WTC11 (cell line): ENCODE results near the gene ADAMTS12. TPM values are rescaled to one million over a fixed set of nuclear protein-coding genes. Genes with fewer than 3 reads are reported as not detected.
A peak's percentile ranks its signal among the peaks of the same experiment; 100 is the strongest.

Experiments used
- ATAC-seq: fragments of 200-7000 bp; cut with Tn5 transposase; 2 replicates; pipeline ENCODE4 v1.10.0; 2021; ENCODE audit warnings: mild to moderate bottlenecking, moderate library complexity
- CTCF ChIA-PET: fragments of 300-600 bp; sonication (Branson Sonifier 250); formaldehyde crosslinking; loops from one replicate; lab custom pipeline; 2021; ENCODE audit warnings: antibody characterized with exemption; lab: Charles Lee
- POLR2A ChIA-PET: fragments of 350-600 bp; sonication (Branson Sonifier 250); formaldehyde crosslinking; loops from one replicate; lab custom pipeline; 2021; ENCODE audit warnings: antibody characterized with exemption; lab: Charles Lee
- DNase-seq: peaks from one replicate; pipeline ENCODE4 v3.0.0; 2021; ENCODE audit warnings: low spot score
- H3K27ac Mint-ChIP-seq: 2 replicates; pipeline ENCODE4 v1.8.0; 2021; ENCODE audit warnings: mixed read lengths
- H3K27me3 Mint-ChIP-seq: 2 replicates; pipeline ENCODE4 v1.8.0; 2021; ENCODE audit warnings: low read depth, mild to moderate bottlenecking, moderate library complexity, mixed read lengths
- H3K36me3 Mint-ChIP-seq: 2 replicates; pipeline ENCODE4 v1.8.0; 2021; ENCODE audit warnings: mixed read lengths
- H3K4me1 Mint-ChIP-seq: 2 replicates; pipeline ENCODE4 v1.8.0; 2022; ENCODE audit warnings: mixed read lengths
- H3K4me3 Mint-ChIP-seq: 2 replicates; pipeline ENCODE4 v1.8.0; 2021; ENCODE audit warnings: mild to moderate bottlenecking, moderate library complexity, mixed read lengths
- H3K9me3 Mint-ChIP-seq: 2 replicates; pipeline ENCODE4 v1.8.0; 2021; ENCODE audit warnings: mixed read lengths
- AFF4 ChIP-seq: sonication (generic); formaldehyde crosslinking; IDR thresholded peaks from 2 replicates; pipeline ENCODE4 v1.8.1; 2023; ENCODE audit warnings: mild to moderate bottlenecking, missing genetic modification reagents, borderline replicate concordance
- ELF4 ChIP-seq: sonication (generic); formaldehyde crosslinking; IDR thresholded peaks from 2 replicates; pipeline ENCODE4 v1.8.1; 2022; ENCODE audit warnings: low read depth, mild to moderate bottlenecking, moderate library complexity, missing genetic modification reagents
- EMX1 ChIP-seq: fragments of 250-450 bp; sonication (Bioruptor Pico); IDR thresholded peaks from 2 replicates; pipeline ENCODE4 v1.8.0; 2021; ENCODE audit warnings: mild to moderate bottlenecking
- FOXJ3 ChIP-seq: sonication (generic); formaldehyde crosslinking; IDR thresholded peaks from 2 replicates; pipeline ENCODE4 v1.9.0; 2021; ENCODE audit warnings: missing genetic modification reagents, mild to moderate bottlenecking, borderline replicate concordance
- FOXP4 ChIP-seq: sonication (generic); formaldehyde crosslinking; IDR thresholded peaks from 2 replicates; pipeline ENCODE4 v1.8.0; 2022; ENCODE audit warnings: mild to moderate bottlenecking, missing genetic modification reagents
- GABPB1 ChIP-seq: sonication (generic); formaldehyde crosslinking; IDR thresholded peaks from 2 replicates; pipeline ENCODE4 v1.8.1; 2023; ENCODE audit warnings: mild to moderate bottlenecking, missing genetic modification reagents
- IRF2 ChIP-seq: sonication (generic); formaldehyde crosslinking; IDR thresholded peaks from 2 replicates; pipeline ENCODE4 v1.8.0; 2022; ENCODE audit warnings: low read depth, missing genetic modification reagents, borderline replicate concordance
- MYBL2 ChIP-seq: sonication (generic); formaldehyde crosslinking; IDR thresholded peaks from 2 replicates; pipeline ENCODE4 v1.8.1; 2023; ENCODE audit warnings: mild to moderate bottlenecking, moderate library complexity, missing genetic modification reagents
- NFE2L1 ChIP-seq: sonication (generic); formaldehyde crosslinking; IDR thresholded peaks from 2 replicates; pipeline ENCODE4 v1.8.1; 2023; ENCODE audit warnings: missing genetic modification reagents
- NR1H2 ChIP-seq: sonication (generic); formaldehyde crosslinking; IDR thresholded peaks from 2 replicates; pipeline ENCODE4 v1.9.0; 2021; ENCODE audit warnings: mild to moderate bottlenecking, moderate library complexity, missing genetic modification reagents
- NR3C1 ChIP-seq: sonication (generic); formaldehyde crosslinking; conservative IDR thresholded peaks from 2 replicates; pipeline ENCODE4 v1.8.1; 2023; ENCODE audit warnings: low read depth, mild to moderate bottlenecking, missing genetic modification reagents
- TCF7 ChIP-seq: sonication (generic); formaldehyde crosslinking; IDR thresholded peaks from 2 replicates; pipeline ENCODE4 v1.8.0; 2022; ENCODE audit warnings: mild to moderate bottlenecking, low read depth, missing genetic modification reagents, moderate library complexity
- TP53 ChIP-seq: sonication (generic); formaldehyde crosslinking; IDR thresholded peaks from 2 replicates; pipeline ENCODE4 v1.8.1; 2023; ENCODE audit warnings: mild to moderate bottlenecking, missing genetic modification reagents
- ZNF121 ChIP-seq: sonication (generic); formaldehyde crosslinking; IDR thresholded peaks from 2 replicates; pipeline ENCODE4 v1.8.0; 2023; ENCODE audit warnings: missing genetic modification reagents
- ZNF263 ChIP-seq: sonication (generic); formaldehyde crosslinking; IDR thresholded peaks from 2 replicates; pipeline ENCODE4 v1.8.1; 2022; ENCODE audit warnings: low read depth, mild to moderate bottlenecking, moderate library complexity, missing genetic modification reagents
- ZNF671 ChIP-seq: fragments of 250-450 bp; sonication (Bioruptor Pico); IDR thresholded peaks from 2 replicates; pipeline ENCODE4 v1.8.0; 2021; ENCODE audit warnings: mild to moderate bottlenecking
- total RNA-seq: library from RNA; stranded (reverse); gene quantifications from 3 replicates; pipeline ENCODE4 v1.2.3, GENCODE V29; 2021
- TF ChIP-seq, protein P1 (sequence below): sonication (generic); formaldehyde crosslinking; IDR thresholded peaks from 2 replicates; pipeline ENCODE4 v1.8.1; 2022; ENCODE audit warnings: mild to moderate bottlenecking, moderate library complexity, missing genetic modification reagents
- TF ChIP-seq, protein P2 (sequence below): sonication (generic); formaldehyde crosslinking; conservative IDR thresholded peaks from 2 replicates; pipeline ENCODE4 v1.8.1; 2022; ENCODE audit warnings: mild to moderate bottlenecking, missing genetic modification reagents
- TF ChIP-seq, protein P3 (sequence below): sonication (generic); formaldehyde crosslinking; IDR thresholded peaks from 2 replicates; pipeline ENCODE4 v1.8.1; 2023; ENCODE audit warnings: mild to moderate bottlenecking, missing genetic modification reagents, moderate library complexity
- TF ChIP-seq, protein P4 (sequence below): fragments of 250-450 bp; sonication (Bioruptor Pico); IDR thresholded peaks from 2 replicates; pipeline ENCODE4 v1.9.0; 2021; ENCODE audit warnings: mild to moderate bottlenecking

Gene ADAMTS12
- total RNA-seq, 1 experiment from 2014 or later = 13.5 TPM

DNA sequence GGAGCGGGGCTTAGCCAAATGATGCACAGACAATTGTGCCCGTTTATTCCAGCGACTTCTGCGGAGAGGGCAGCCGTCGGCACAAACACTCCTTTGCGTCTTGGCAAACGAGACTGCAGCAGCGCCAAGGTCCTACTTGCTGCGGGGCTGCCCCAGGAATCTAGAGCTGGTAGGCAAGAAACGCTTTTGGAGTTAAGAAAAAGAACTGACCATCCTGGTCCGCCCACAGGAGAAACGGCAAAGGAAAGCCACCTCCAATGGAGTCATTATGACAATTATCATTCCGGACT is 46.7 kb upstream of the ADAMTS12 start (continued):
- TF ChIP-seq AFF4 (CRISPR knock-in tag) (no peak), IRF2 (CRISPR knock-in tag) (no peak), GABPB1 (CRISPR knock-in tag) (no peak), FOXP4 (CRISPR knock-in tag) (no peak), TP53 (CRISPR knock-in tag) (no peak), TCF7 (CRISPR knock-in tag) (no peak), NR1H2 (CRISPR knock-in tag) (no peak), MYBL2 (CRISPR knock-in tag) (no peak)
- TF ChIP-seq, protein P1, sequence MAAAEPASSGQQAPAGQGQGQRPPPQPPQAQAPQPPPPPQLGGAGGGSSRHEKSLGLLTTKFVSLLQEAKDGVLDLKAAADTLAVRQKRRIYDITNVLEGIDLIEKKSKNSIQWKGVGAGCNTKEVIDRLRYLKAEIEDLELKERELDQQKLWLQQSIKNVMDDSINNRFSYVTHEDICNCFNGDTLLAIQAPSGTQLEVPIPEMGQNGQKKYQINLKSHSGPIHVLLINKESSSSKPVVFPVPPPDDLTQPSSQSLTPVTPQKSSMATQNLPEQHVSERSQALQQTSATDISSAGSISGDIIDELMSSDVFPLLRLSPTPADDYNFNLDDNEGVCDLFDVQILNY = no peak
- TF ChIP-seq, protein P2, sequence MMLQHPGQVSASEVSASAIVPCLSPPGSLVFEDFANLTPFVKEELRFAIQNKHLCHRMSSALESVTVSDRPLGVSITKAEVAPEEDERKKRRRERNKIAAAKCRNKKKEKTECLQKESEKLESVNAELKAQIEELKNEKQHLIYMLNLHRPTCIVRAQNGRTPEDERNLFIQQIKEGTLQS = no peak
- TF ChIP-seq, protein P3, sequence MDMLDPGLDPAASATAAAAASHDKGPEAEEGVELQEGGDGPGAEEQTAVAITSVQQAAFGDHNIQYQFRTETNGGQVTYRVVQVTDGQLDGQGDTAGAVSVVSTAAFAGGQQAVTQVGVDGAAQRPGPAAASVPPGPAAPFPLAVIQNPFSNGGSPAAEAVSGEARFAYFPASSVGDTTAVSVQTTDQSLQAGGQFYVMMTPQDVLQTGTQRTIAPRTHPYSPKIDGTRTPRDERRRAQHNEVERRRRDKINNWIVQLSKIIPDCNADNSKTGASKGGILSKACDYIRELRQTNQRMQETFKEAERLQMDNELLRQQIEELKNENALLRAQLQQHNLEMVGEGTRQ (CRISPR knock-in tag) = no peak

DNA sequence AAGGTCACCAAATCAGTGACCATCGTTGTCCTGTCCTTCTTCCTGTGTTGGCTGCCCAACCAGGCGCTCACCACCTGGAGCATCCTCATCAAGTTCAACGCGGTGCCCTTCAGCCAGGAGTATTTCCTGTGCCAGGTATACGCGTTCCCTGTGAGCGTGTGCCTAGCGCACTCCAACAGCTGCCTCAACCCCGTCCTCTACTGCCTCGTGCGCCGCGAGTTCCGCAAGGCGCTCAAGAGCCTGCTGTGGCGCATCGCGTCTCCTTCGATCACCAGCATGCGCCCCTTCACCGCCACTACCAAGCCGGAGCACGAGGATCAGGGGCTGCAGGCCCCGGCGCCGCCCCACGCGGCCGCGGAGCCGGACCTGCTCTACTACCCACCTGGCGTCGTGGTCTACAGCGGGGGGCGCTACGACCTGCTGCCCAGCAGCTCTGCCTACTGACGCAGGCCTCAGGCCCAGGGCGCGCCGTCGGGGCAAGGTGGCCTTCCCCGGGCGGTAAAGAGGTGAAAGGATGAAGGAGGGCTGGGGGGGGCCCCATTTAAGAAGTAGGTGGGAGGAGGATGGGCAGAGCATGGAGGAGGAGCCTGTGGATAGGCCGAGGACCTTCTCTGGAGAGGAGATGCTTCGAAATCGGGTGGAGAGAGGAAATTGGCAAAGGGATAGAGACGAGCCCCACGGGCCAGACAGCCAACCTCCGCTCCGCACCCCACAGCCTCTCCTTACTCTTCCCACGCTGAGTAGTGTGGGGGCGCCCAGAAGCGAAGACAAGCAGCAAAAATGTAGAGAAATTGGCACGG is 46.1 kb upstream of the ADAMTS12 start:
- Mint-ChIP-seq H3K27ac (no peak overlapping the region), H3K36me3 (no peaks in the 10 kb centered on the region), H3K4me1 (peaks cover 22% of the 10 kb centered on the region; the same call in 1 of the 2 replicates), H3K9me3 (no peaks in the 10 kb centered on the region), H3K27me3 (peaks cover 29% of the 10 kb centered on the region), H3K4me3 (no peak overlapping the region)
- ATAC-seq (no peak), DNase-seq (peak; percentile 23)
- ChIA-PET POLR2A (no interaction called here), CTCF (interaction anchor here (2.7 kb wide), 1 partner anchor 32 kb away, joined by 16 read pairs; no protein-coding TSS in a partner anchor)
- TF ChIP-seq ZNF263 (CRISPR knock-in tag) (0 out of 2 replicates have a peak, but pooled peaks have one; percentile 15), ZNF121 (no peak)

GRCh38 chr5:33937017-33937706 is 45.4 kb upstream of the ADAMTS12 start:
- Mint-ChIP-seq H3K36me3 (no peaks in the 10 kb centered on the region), H3K4me3 (peak overlapping the region; percentile 82), H3K27me3 (peaks cover 29% of the 10 kb centered on the region), H3K9me3 (no peaks in the 10 kb centered on the region), H3K4me1 (peaks cover 22% of the 10 kb centered on the region; the same call in 1 of the 2 replicates), H3K27ac (no peak overlapping the region)
- no peak for DNase-seq
- ChIA-PET POLR2A (no interaction called here), CTCF (interaction anchor here (1.3 to 3.2 kb wide), 8 partner anchors 8 to 502 kb away, joined by 4 to 57 read pairs (median 8); partner anchors contain the start of gene ADAMTS12)
- ATAC-seq = no peak
- TF ChIP-seq EMX1 = no peak
- TF ChIP-seq NFE2L1 (CRISPR knock-in tag) = no peak
- TF ChIP-seq NR3C1 (CRISPR knock-in tag) = no peak
- TF ChIP-seq FOXJ3 (CRISPR knock-in tag) = no peak
- TF ChIP-seq TP53 (CRISPR knock-in tag) = no peak
- TF ChIP-seq ZNF671 (CRISPR knock-in tag) = no peak
- TF ChIP-seq, protein P4, sequence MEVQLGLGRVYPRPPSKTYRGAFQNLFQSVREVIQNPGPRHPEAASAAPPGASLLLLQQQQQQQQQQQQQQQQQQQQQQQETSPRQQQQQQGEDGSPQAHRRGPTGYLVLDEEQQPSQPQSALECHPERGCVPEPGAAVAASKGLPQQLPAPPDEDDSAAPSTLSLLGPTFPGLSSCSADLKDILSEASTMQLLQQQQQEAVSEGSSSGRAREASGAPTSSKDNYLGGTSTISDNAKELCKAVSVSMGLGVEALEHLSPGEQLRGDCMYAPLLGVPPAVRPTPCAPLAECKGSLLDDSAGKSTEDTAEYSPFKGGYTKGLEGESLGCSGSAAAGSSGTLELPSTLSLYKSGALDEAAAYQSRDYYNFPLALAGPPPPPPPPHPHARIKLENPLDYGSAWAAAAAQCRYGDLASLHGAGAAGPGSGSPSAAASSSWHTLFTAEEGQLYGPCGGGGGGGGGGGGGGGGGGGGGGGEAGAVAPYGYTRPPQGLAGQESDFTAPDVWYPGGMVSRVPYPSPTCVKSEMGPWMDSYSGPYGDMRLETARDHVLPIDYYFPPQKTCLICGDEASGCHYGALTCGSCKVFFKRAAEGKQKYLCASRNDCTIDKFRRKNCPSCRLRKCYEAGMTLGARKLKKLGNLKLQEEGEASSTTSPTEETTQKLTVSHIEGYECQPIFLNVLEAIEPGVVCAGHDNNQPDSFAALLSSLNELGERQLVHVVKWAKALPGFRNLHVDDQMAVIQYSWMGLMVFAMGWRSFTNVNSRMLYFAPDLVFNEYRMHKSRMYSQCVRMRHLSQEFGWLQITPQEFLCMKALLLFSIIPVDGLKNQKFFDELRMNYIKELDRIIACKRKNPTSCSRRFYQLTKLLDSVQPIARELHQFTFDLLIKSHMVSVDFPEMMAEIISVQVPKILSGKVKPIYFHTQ (CRISPR knock-in tag) = no peak
- no peak for TF ChIP-seq TCF7 (CRISPR knock-in tag)
- TF ChIP-seq ELF4 (CRISPR knock-in tag) = no peak
